Spleen (tissue), 11 donors: Measurements from ENCODE around the gene CLMN. TPM values are rescaled to one million over a fixed set of nuclear protein-coding genes. Genes with fewer than 3 reads are reported as not detected.

Source experiments
- DNase-seq: peaks from one replicate; pipeline ENCODE4 v3.0.0-alpha.2; 2020
- H3K27ac ChIP-seq, 8 donors: fragments of 200-600 bp; sonication (generic) in 7 of 8; 1 replicate in 4 of 8; 2 replicates in 4 of 8; pipeline versions ENCODE4 v1.5.0 to v1.8.0; 2016 to 2021; ENCODE audit warnings: inconsistent platforms in 4 of 8, mild to moderate bottlenecking in 4 of 8, moderate library complexity in 1 of 8
- H3K27me3 ChIP-seq, 7 donors: fragments of 200-600 bp; sonication (generic) in 6 of 7; replicated peaks in 1 of 7; 1 replicate in 4 of 7; 2 replicates in 3 of 7; pipeline versions ENCODE4 v1.5.0 to v1.8.0; 2016 to 2021; ENCODE audit warnings: inconsistent platforms in 3 of 7, mild to moderate bottlenecking in 1 of 7
- H3K36me3 ChIP-seq, 6 donors: fragments of 200-600 bp; sonication (generic) in 5 of 6; 1 replicate in 4 of 6; 2 replicates in 2 of 6; pipeline versions ENCODE4 v1.5.0 to v1.8.0; 2016 to 2021; ENCODE audit warnings: inconsistent platforms in 2 of 6
- H3K4me1 ChIP-seq, 6 donors: fragments of 200-600 bp; sonication (generic) in 5 of 6; 1 replicate in 3 of 6; 2 replicates in 3 of 6; pipeline versions ENCODE4 v1.5.0 to v1.8.0; 2016 to 2021; ENCODE audit warnings: inconsistent platforms in 3 of 6
- H3K4me3 ChIP-seq, 8 donors: fragments of 200-600 bp; sonication (generic) in 7 of 8; 1 replicate in 4 of 8; 2 replicates in 4 of 8; pipeline versions ENCODE4 v1.5.0 to v1.8.0; 2016 to 2021; ENCODE audit warnings: inconsistent platforms in 4 of 8, mild to moderate bottlenecking in 4 of 8, moderate library complexity in 2 of 8
- H3K9me3 ChIP-seq, 8 donors: fragments of 200-600 bp; sonication (generic) in 7 of 8; 1 replicate in 4 of 8; 2 replicates in 4 of 8; pipeline versions ENCODE4 v1.5.0 to v1.8.0; 2016 to 2021; ENCODE audit warnings: inconsistent platforms in 4 of 8
- CTCF ChIP-seq, 11 experiments: fragments of 200-600 bp in 7 of 11; fragments of 450-650 bp in 4 of 11; sonication (generic) in 4 of 11; IDR thresholded peaks in 8 of 11; conservative IDR thresholded peaks in 3 of 11; 1 replicate in 7 of 11; 2 replicates in 4 of 11; pipeline versions ENCODE4 v1.4.0 to v1.8.0; 2016 to 2021; ENCODE audit warnings: antibody characterized with exemption in 11 of 11, inconsistent platforms in 4 of 11, mild to moderate bottlenecking in 1 of 11
- POLR2A ChIP-seq, 3 donors: fragments of 450-650 bp; IDR thresholded peaks; one replicate each; pipeline ENCODE4 v1.5.1; 2017; ENCODE audit warnings: antibody characterized with exemption in 3 of 3, mild to moderate bottlenecking in 1 of 3
- POLR2AphosphoS5 ChIP-seq, 3 donors: sonication (generic); formaldehyde crosslinking; IDR thresholded peaks; one replicate each; pipeline ENCODE4 v1.5.1; 2017; ENCODE audit warnings: antibody characterized with exemption in 3 of 3
- WGBS, 5 donors: extraction: QIAGEN DNeasy Blood & Tissue Kit in 3 of 5; methylation state at CpG; one replicate each; pipeline versions ENCODE4 v1.1.5 to v1.1.7; 2013 to 2018; 5-methylcytosine and 5-hydroxymethylcytosine counted together
- intact Hi-C: fragments of 100-400 bp; cut with DNase I; formaldehyde crosslinking; loops from one replicate; pipeline ENCODE4 v1.15.0; 2023; ENCODE audit warnings: low total_unique reads
- polyA plus RNA-seq, 3 donors: library from polyadenylated mRNA; stranded (reverse); fragments of 200-250 nt; gene quantifications; one replicate each; pipeline ENCODE4 v1.2.1, GENCODE V29; 2013
- total RNA-seq, 7 donors: library from RNA; depleted of rRNA in 3 of 7; stranded (reverse); fragments of >200 nt in 3 of 7; fragmentation: NEBNext Ultra II Directional in 4 of 7; extraction: Animal tissue kit (Norgen Biotek cat#: 25700) in 4 of 7; gene quantifications; one replicate each; pipeline versions ENCODE4 v1.1.0 to v1.2.1, GENCODE V29; 2016 to 2021
- donor health status: healthy with polysubstance abuse.
- donor health status: DM: no; HTN: no; CAD: no; lungs with moderate emphysema.
- donor health status: DM: no; HTN: no; CAD: no.
- donor health status: Bipolar disorder and iron deficiency.
- donor health status: healthy.
- donor health status: DM: no; HTN: no; CAD: no.
- donor health status: DM: yes; HTN: yes; CAD: no.

Gene CLMN
- total and polyA plus RNA-seq, 10 donors: 2.7 to 21.4 (median 14.8) TPM

GRCh38 chr14:95216008-95216407 lies 103.7 kb downstream of the CLMN start:
- peaks cover 0 to 23% (median 0%) of the 10 kb centered on the region in 6 donors for H3K36me3 ChIP-seq
- no peaks in the 10 kb centered on the region for H3K4me1 ChIP-seq
- TF ChIP-seq CTCF (IDR thresholded peaks at IDR 0.05 in 8 of 11, conservative IDR thresholded peaks at IDR 0.05 in 3 of 11) (no peak), POLR2AphosphoS5 (IDR thresholded peaks at IDR 0.05) (no peak)
- H3K9me3 ChIP-seq: peaks cover 0 to 4% (median 0%) of the 10 kb centered on the region in 8 donors
- no peak overlapping the region for H3K27ac ChIP-seq
- no peak overlapping the region for H3K4me3 ChIP-seq
- H3K27me3 ChIP-seq: no peaks in the 10 kb centered on the region
- 70 to 85% (median 70%) methylated on average over 8 of the region's 8 CpGs for WGBS, 5 donors
- intact Hi-C loops: no loop called here
- no peak for DNase-seq

GRCh38 chr14:95215094-95215725 lies 104.5 kb downstream of the CLMN start:
- no peak for DNase-seq
- Histone ChIP-seq H3K4me3 (no peak overlapping the region), H3K36me3 (peaks cover 0 to 15% (median 0%) of the 10 kb centered on the region in 6 donors), H3K27me3 (no peaks in the 10 kb centered on the region), H3K4me1 (no peaks in the 10 kb centered on the region), H3K9me3 (peaks cover 0 to 4% (median 0%) of the 10 kb centered on the region in 8 donors), H3K27ac (no peak overlapping the region)
- no peak for TF ChIP-seq POLR2A (IDR thresholded peaks at IDR 0.05)
- no peak for TF ChIP-seq CTCF (IDR thresholded peaks at IDR 0.05 in 8 of 11, conservative IDR thresholded peaks at IDR 0.05 in 3 of 11)
- no peak for TF ChIP-seq POLR2AphosphoS5 (IDR thresholded peaks at IDR 0.05)
- intact Hi-C loops: no loop called here
- WGBS, 5 donors: 62 to 72% (median 70%) methylated on average over 3 of the region's 3 CpGs

GRCh38 chr14:95213774-95214173 lies 105.9 kb downstream of the CLMN start:
- no peak for TF ChIP-seq POLR2A (IDR thresholded peaks at IDR 0.05)
- TF ChIP-seq CTCF (IDR thresholded peaks at IDR 0.05 in 8 of 11, conservative IDR thresholded peaks at IDR 0.05 in 3 of 11): no peak
- no peak for TF ChIP-seq POLR2AphosphoS5 (IDR thresholded peaks at IDR 0.05)
- 86 to 93% (median 91%) methylated on average over 3 of the region's 3 CpGs for WGBS, 5 donors
- intact Hi-C loops: no loop called here

GRCh38 chr14:95211721-95212504 lies 107.8 kb downstream of the CLMN start:
- peaks cover 0 to 4% (median 0%) of the 10 kb centered on the region in 8 donors for H3K9me3 ChIP-seq
- intact Hi-C loops: no loop called here
- no peaks in the 10 kb centered on the region for H3K27me3 ChIP-seq
- no peak for TF ChIP-seq POLR2A (IDR thresholded peaks at IDR 0.05)
- no peak for TF ChIP-seq POLR2AphosphoS5 (IDR thresholded peaks at IDR 0.05)
- no peak for TF ChIP-seq CTCF (IDR thresholded peaks at IDR 0.05 in 8 of 11, conservative IDR thresholded peaks at IDR 0.05 in 3 of 11)
- H3K4me3 ChIP-seq: no peak overlapping the region
- H3K27ac ChIP-seq: no peak overlapping the region
- no peak for DNase-seq
- H3K4me1 ChIP-seq: peaks cover 0 to 4% (median 0%) of the 10 kb centered on the region in 6 donors
- H3K36me3 ChIP-seq: peaks cover 0 to 13% (median 0%) of the 10 kb centered on the region in 6 donors
- WGBS, 5 donors: 89 to 95% (median 91%) methylated on average over 8 of the region's 8 CpGs

More at GRCh38 chr14:95213774-95214173, 105.9 kb downstream of the CLMN start:
- Histone ChIP-seq H3K4me1 (no peaks in the 10 kb centered on the region), H3K36me3 (peaks cover 0 to 14% (median 0%) of the 10 kb centered on the region in 6 donors), H3K4me3 (no peak overlapping the region), H3K27ac (no peak overlapping the region), H3K27me3 (no peaks in the 10 kb centered on the region), H3K9me3 (peaks cover 0 to 4% (median 0%) of the 10 kb centered on the region in 8 donors)
- no peak for DNase-seq
